Fibroblast of lung (primary cell): ENCODE measurements around the gene PPP2R5C. TPM values are rescaled to one million over a fixed set of nuclear protein-coding genes. Genes with fewer than 3 reads are reported as not detected.

Experiments
- DNase-seq, 2 donors: peaks; one replicate each; pipeline versions ENCODE4 v3.0.0 to v3.0.0-alpha.2; 2010; ENCODE audit warnings: low read depth in 2 of 2
- H2AFZ ChIP-seq: 2 replicates; pipeline ENCODE4 v1.5.1; 2012; ENCODE audit warnings: low read length, control low read depth, inconsistent platforms
- H3K27ac ChIP-seq: 2 replicates; pipeline ENCODE4 v1.5.1; 2011; ENCODE audit warnings: low read length, control low read depth; ENCODE audit not compliant: insufficient read depth
- H3K27me3 ChIP-seq: 2 replicates; pipeline ENCODE4 v1.5.1; 2011; ENCODE audit warnings: mild to moderate bottlenecking, low read length; ENCODE audit not compliant: control insufficient read depth, insufficient read depth
- H3K36me3 ChIP-seq: 2 replicates; pipeline ENCODE4 v1.5.1; 2011; ENCODE audit warnings: low read length; ENCODE audit not compliant: control insufficient read depth, insufficient read depth
- H3K4me1 ChIP-seq: 2 replicates; pipeline ENCODE4 v1.5.1; 2011; ENCODE audit warnings: low read length; ENCODE audit not compliant: control insufficient read depth, insufficient read depth; ENCODE audit errors: extremely low read depth
- H3K4me2 ChIP-seq: 2 replicates; pipeline ENCODE4 v1.5.1; 2011; ENCODE audit warnings: low read length, control low read depth; ENCODE audit not compliant: insufficient read depth; ENCODE audit errors: extremely low read depth
- H3K4me3 ChIP-seq, 4 experiments: fragments of 200-600 bp in 1 of 4; sonication (generic) in 1 of 4; replicated peaks in 1 of 4; 2 replicates each; pipeline ENCODE4 v1.5.1; 2011 to 2016; ENCODE audit warnings: low read length in 4 of 4, low read depth in 3 of 4, mild to moderate bottlenecking in 3 of 4, control low read depth in 2 of 4, inconsistent platforms in 1 of 4, mixed read lengths in 1 of 4; ENCODE audit not compliant: insufficient read depth in 1 of 4; ENCODE audit errors: control extremely low read depth in 1 of 4
- H3K79me2 ChIP-seq: 2 replicates; pipeline ENCODE4 v1.5.1; 2012; ENCODE audit warnings: mild to moderate bottlenecking, low read length, inconsistent platforms; ENCODE audit not compliant: control insufficient read depth, insufficient read depth
- H3K9ac ChIP-seq: 2 replicates; pipeline ENCODE4 v1.5.1; 2011; ENCODE audit warnings: mild to moderate bottlenecking, low read length, control low read depth; ENCODE audit not compliant: insufficient read depth
- H3K9me3 ChIP-seq: 2 replicates; pipeline ENCODE4 v1.5.1; 2012; ENCODE audit warnings: low read depth, low read length; ENCODE audit not compliant: control insufficient read depth, insufficient read depth
- H4K20me1 ChIP-seq: 2 replicates; pipeline ENCODE4 v1.5.1; 2011; ENCODE audit warnings: low read length; ENCODE audit not compliant: control insufficient read depth, insufficient read depth; ENCODE audit errors: extremely low read depth
- CTCF ChIP-seq, 2 donors: IDR thresholded peaks in 1 of 2; conservative IDR thresholded peaks in 1 of 2; 1 replicate in 1 of 2; 2 replicates in 1 of 2; pipeline ENCODE4 v1.5.1; 2011 to 2012; ENCODE audit warnings: low read length in 2 of 2, control low read depth in 1 of 2, inconsistent platforms in 1 of 2, low read depth in 1 of 2, mild to moderate bottlenecking in 1 of 2
- EZH2 ChIP-seq: IDR thresholded peaks from 2 replicates; pipeline ENCODE4 v1.5.1; 2012; ENCODE audit warnings: low read length, control low read depth, mild to moderate bottlenecking; ENCODE audit errors: missing control alignments
- polyA plus RNA-seq, 2 donors: library from polyadenylated mRNA; depleted of rRNA in 1 of 2; stranded (reverse) in 1 of 2; unstranded in 1 of 2; fragments of >200 nt; gene quantifications; 2 replicates each; pipeline ENCODE4 v1.2.1, GENCODE V29; 2011 to 2012; ENCODE audit warnings: missing spikeins in 1 of 2
- total RNA-seq: library from RNA; depleted of rRNA; stranded (reverse); fragments of >200 nt; gene quantifications from 2 replicates; pipeline ENCODE4 v1.2.1, GENCODE V29; 2014

Gene PPP2R5C
- total and polyA plus RNA-seq, 2 donors (not counting 1 experiment from before 2014, with no cell fraction given) = 86.0 to 116 TPM

GRCh38 chr14:101774006-101774795, 12.7 kb downstream of the PPP2R5C start:
- peaks cover 5% of the 10 kb centered on the region for H3K27me3 ChIP-seq
- no peaks in the 10 kb centered on the region for H3K36me3 ChIP-seq
- H2AFZ ChIP-seq = no peak overlapping the region
- DNase-seq = no peak
- TF ChIP-seq CTCF (conservative IDR thresholded peaks at IDR 0.05 in 1 of 2, IDR thresholded peaks at IDR 0.05 in 1 of 2; ENCODE audit: low read depth in 1 of 2, low read length in 2 of 2) = no peak
- TF ChIP-seq EZH2 = no peak
- H3K79me2 ChIP-seq = no peaks in the 10 kb centered on the region
- H4K20me1 ChIP-seq = no peaks in the 10 kb centered on the region
- H3K9ac ChIP-seq = no peak overlapping the region
- H3K27ac ChIP-seq = no peak overlapping the region
- no peaks in the 10 kb centered on the region for H3K4me1 ChIP-seq
- no peak overlapping the region for H3K4me3 ChIP-seq
- H3K9me3 ChIP-seq = no peaks in the 10 kb centered on the region
- H3K4me2 ChIP-seq = no peak overlapping the region

- no peaks in the 10 kb centered on the region for H3K36me3 ChIP-seq
- H3K4me1 ChIP-seq = no peaks in the 10 kb centered on the region
- no peak for DNase-seq
- H3K4me3 ChIP-seq = no peak overlapping the region
- H3K27me3 ChIP-seq = peaks cover 9% of the 10 kb centered on the region
- no peak overlapping the region for H3K27ac ChIP-seq
- H3K79me2 ChIP-seq = no peaks in the 10 kb centered on the region
- no peak for TF ChIP-seq CTCF (conservative IDR thresholded peaks at IDR 0.05 in 1 of 2, IDR thresholded peaks at IDR 0.05 in 1 of 2; ENCODE audit: low read depth in 1 of 2, low read length in 2 of 2)
- no peak for TF ChIP-seq EZH2
- H2AFZ ChIP-seq = no peak overlapping the region
- H3K9ac ChIP-seq = no peak overlapping the region
- no peaks in the 10 kb centered on the region for H4K20me1 ChIP-seq
- H3K4me2 ChIP-seq = no peak overlapping the region
- H3K9me3 ChIP-seq = no peaks in the 10 kb centered on the region
Observed at GRCh38 chr14:101774814-101775213, 13.3 kb downstream of the PPP2R5C start.

GRCh38 chr14:101775826-101776225, 14.3 kb downstream of the PPP2R5C start:
- no peaks in the 10 kb centered on the region for H3K4me1 ChIP-seq
- no peak for DNase-seq
- peaks cover 18% of the 10 kb centered on the region for H3K27me3 ChIP-seq
- no peaks in the 10 kb centered on the region for H3K36me3 ChIP-seq
- no peaks in the 10 kb centered on the region for H3K9me3 ChIP-seq
- H3K4me3 ChIP-seq = no peak overlapping the region
- no peaks in the 10 kb centered on the region for H4K20me1 ChIP-seq
- H2AFZ ChIP-seq = no peak overlapping the region
- H3K27ac ChIP-seq = no peak overlapping the region
- no peaks in the 10 kb centered on the region for H3K79me2 ChIP-seq
- H3K9ac ChIP-seq = no peak overlapping the region
- no peak overlapping the region for H3K4me2 ChIP-seq
- TF ChIP-seq EZH2 (no peak), CTCF (conservative IDR thresholded peaks at IDR 0.05 in 1 of 2, IDR thresholded peaks at IDR 0.05 in 1 of 2; ENCODE audit: low read depth in 1 of 2, low read length in 2 of 2) (no peak)
